ENCODE measurements around the gene ANXA2. TPM values are rescaled to one million over a fixed set of nuclear protein-coding genes. Genes with fewer than 3 reads are reported as not detected.

Gene ANXA2
- total RNA-seq, 1 experiment from 2014 or later, result 1,903 TPM

- Histone ChIP-seq H3K27ac (ENCODE audit: low read length) (no peak overlapping the region), H3K27me3 (ENCODE audit: control insufficient read depth, insufficient read depth, low read length) (no peaks in the 10 kb centered on the region), H3K4me3 (ENCODE audit: low read depth in 2 of 2, low read length in 2 of 2) (no peak overlapping the region), H3K4me1 (ENCODE audit: control insufficient read depth, insufficient read depth, low read length) (peaks cover 13% of the 10 kb centered on the region), H3K36me3 (ENCODE audit: control insufficient read depth, insufficient read depth, low read length) (0 out of 2 replicates have a peak, but pooled peaks cover 5% of the 10 kb centered on the region), H3K9me3 (ENCODE audit: control insufficient read depth, insufficient read depth, low read depth, low read length) (no peaks in the 10 kb centered on the region)
- TF ChIP-seq TCF7L2 (IDR thresholded peaks at IDR 0.05; ENCODE audit: low read depth, low read length), result no peak
- no peak for TF ChIP-seq CTCF (IDR thresholded peaks at IDR 0.05)
- no peak for TF ChIP-seq SIN3A (IDR thresholded peaks at IDR 0.05; ENCODE audit: borderline replicate concordance, insufficient read depth, low read depth, low read length)
- TF ChIP-seq REST (IDR thresholded peaks at IDR 0.05; ENCODE audit: insufficient read depth in 1 of 2, low read depth in 2 of 2, low read length in 1 of 2), result no peak
- TF ChIP-seq POLR2AphosphoS5 (IDR thresholded peaks at IDR 0.05; ENCODE audit: low read depth, low read length), result no peak
- intact Hi-C loops (cut with micrococcal nuclease; ENCODE audit: unreplicated experiment), result no loop called here
- ATAC-seq (no peak), DNase-seq (ENCODE audit: low read depth, low spot score) (no peak)
- in situ Hi-C loops (cut with HindIII; ENCODE audit: low pct_unique_long_range_greater_than_20kb, low sequenced_read_pairs), result no loop called here
- no TSS peak for BruUV-seq (replicated peaks)
- CTCF ChIA-PET, result no interaction called here
- POLR2A ChIA-PET, result no interaction called here
Measured at GRCh38 chr15:60418096-60418495, 20.3 kb upstream of the ANXA2 start.

- DNase-seq (ENCODE audit: low read depth, low spot score) (no peak), ATAC-seq (no peak)
- in situ Hi-C loops (cut with HindIII; ENCODE audit: low pct_unique_long_range_greater_than_20kb, low sequenced_read_pairs), result no loop called here
- Histone ChIP-seq H3K27ac (ENCODE audit: low read length) (no peak overlapping the region), H3K27me3 (ENCODE audit: control insufficient read depth, insufficient read depth, low read length) (no peaks in the 10 kb centered on the region), H3K4me3 (ENCODE audit: low read depth in 2 of 2, low read length in 2 of 2) (no peak overlapping the region), H3K36me3 (ENCODE audit: control insufficient read depth, insufficient read depth, low read length) (no peaks in the 10 kb centered on the region), H3K4me1 (ENCODE audit: control insufficient read depth, insufficient read depth, low read length) (peaks cover 14% of the 10 kb centered on the region), H3K9me3 (ENCODE audit: control insufficient read depth, insufficient read depth, low read depth, low read length) (no peaks in the 10 kb centered on the region)
- intact Hi-C loops (cut with micrococcal nuclease; ENCODE audit: unreplicated experiment), result no loop called here
- POLR2A ChIA-PET, result no interaction called here
- CTCF ChIA-PET, result no interaction called here
- no TSS peak for BruUV-seq (replicated peaks)
- TF ChIP-seq REST (IDR thresholded peaks at IDR 0.05; ENCODE audit: insufficient read depth in 1 of 2, low read depth in 2 of 2, low read length in 1 of 2) (no peak), TCF7L2 (IDR thresholded peaks at IDR 0.05; ENCODE audit: low read depth, low read length) (no peak), SIN3A (IDR thresholded peaks at IDR 0.05; ENCODE audit: borderline replicate concordance, insufficient read depth, low read depth, low read length) (no peak), CTCF (IDR thresholded peaks at IDR 0.05) (no peak)
Measured at GRCh38 chr15:60417112-60417511, 19.3 kb upstream of the ANXA2 start.

All from Panc1 (cell line).